SW 1271 (cell line): ENCODE measurements around the gene FOXP2.
"Not testable (repeated sequence)": the region's sequence is repeated elsewhere in the genome, so short reads cannot be mapped to it uniquely, and the experiment has no call there.

Experiments used
- DNase-seq, 2 experiments: peaks; one replicate each; lab custom pipeline; 2025; lab: John Stamatoyannopoulos, UW

The FOXP2 gene

DNA sequence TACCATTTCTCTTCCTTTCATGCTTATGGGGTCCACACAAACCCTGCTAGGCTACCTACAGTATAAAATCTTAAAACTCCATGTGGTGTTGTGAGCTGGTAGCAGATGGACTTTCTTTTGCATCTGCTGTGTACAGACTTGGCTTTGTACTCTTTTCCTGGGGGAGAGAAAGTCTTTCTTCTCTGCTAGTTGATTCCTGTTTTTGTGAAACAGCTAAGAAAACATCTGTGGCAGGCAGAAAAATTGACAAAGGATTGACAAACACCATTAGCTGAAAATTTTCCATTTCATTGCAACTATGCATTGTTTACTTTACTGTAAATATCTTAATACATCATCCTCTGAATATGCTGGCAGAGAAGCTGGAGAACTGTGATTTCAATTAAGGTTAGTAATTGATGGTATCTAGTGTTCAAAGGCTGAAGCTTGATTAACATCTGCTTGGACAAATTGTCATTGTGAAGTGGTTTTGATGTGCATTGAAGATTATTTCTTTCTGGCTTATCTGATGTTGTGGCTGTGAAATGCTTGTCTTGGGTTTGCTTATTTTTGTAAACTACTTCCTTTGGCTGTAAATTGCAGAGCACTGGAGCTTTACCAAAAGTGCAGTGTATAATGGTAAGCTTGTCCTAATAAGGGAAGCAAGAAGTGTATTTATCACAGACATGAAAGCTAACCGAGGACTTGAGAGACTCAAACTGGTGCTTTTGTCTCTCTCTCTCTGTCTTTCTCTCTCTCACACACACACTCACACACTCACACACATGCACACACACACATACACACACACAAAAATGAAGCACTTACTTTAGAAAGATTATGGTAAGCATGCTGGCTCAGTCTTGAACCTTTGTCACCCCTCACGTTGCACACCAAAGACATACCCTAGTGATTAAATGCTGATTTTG, at the start of gene FOXP2:
TSS of gene FOXP2 (plus strand) at position 660 of the 908 bp plus-strand sequence. CDS start 11,697 bp downstream, outside the sequence.
- no peak for DNase-seq

DNA sequence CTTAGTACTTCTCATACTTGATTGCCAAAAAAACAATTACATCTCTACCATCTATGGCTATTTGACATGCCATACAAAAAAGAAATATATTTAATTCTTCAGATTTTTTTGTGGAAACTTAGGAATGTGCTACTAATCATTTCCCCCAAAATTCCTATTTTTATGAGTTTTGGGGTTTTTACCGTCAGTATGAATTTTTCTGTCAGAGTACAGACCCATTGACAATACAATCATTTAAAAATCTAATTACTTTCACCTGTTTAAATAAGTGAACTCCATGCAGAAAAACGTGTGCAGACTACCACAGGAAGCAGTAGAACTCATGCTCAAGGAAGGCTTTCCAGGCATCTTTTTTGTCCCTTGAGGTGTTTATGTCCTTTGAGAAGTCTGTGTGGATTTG, 48.8 kb upstream of the FOXP2 start:
- no peak for DNase-seq

DNA sequence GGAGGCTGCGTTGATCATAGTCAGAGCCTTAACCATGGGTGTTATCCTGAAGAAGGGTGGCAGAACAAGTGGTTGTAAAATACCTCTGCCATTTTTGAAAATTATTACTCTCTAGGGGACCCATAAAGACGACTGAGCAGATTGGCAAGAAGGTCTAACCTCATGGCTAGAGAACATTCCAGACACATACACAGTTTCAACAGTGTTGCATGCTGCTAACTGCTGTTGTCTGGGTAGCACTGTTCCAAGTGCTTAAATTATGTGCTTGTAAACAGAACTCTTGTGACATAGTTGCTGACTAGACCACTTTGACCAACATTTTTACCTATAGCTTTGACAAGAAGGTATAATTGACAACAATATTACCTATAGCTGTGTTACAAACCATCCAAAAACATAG, 46.1 kb upstream of the FOXP2 start:
- no peak for DNase-seq

DNA sequence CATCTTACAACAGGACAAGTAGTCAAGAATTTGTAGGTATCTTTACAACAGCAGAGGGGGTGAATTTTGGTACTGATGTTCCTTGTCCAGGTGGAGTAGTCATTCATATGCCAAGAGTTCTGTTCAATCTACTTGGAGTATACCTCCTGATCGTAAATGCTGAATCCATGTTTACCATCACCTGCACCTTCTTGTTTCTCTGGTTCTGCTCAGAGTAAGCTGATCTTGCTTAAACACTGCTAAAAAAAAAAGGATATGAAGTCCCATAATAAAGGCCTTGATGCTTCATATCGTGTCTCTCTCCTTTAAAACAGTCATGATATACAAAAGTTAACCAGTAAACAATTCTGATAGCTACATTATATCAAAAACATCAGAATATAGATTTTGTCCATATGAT, 45.3 kb upstream of the FOXP2 start:
- DNase-seq, result no peak

DNA sequence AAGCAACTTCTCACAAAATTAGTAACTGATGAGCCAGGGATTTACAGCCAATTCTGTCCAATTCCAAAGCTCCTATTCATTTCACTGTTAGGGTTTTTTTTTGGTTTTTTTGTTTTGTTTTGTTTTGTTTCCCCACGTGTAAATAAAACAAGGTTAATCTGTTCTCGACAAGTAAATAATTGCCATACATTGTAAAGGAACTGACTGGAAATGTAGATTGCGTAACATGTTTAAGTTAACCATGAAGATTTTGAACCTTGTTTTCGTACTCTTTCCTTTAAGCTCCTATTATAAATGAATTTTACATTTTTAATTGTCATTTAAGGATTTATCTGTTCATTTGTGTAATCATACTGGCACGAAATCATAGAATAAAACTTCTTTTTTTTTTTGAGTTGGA, 42.0 kb upstream of the FOXP2 start:
- no peak for DNase-seq

DNA sequence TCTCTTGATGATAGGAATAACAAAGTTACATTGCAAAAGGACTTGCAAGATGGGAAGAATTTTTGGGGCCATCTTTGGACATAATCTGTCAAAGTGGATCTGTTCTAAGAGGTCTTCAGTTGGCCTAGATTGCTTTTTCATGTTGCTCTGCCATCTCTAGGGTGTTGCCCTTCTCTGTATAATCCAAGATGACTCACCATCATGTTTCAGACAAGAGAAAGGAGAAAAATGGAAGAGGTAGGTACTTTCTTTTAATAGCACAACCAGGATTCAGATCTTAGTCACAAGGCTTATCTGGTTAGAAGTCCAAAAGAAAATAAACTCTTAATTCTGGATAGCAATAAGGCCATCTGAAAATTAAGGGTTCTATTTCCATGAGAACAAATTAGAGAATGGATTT, 38.7 kb upstream of the FOXP2 start:
- DNase-seq, result no peak

DNA sequence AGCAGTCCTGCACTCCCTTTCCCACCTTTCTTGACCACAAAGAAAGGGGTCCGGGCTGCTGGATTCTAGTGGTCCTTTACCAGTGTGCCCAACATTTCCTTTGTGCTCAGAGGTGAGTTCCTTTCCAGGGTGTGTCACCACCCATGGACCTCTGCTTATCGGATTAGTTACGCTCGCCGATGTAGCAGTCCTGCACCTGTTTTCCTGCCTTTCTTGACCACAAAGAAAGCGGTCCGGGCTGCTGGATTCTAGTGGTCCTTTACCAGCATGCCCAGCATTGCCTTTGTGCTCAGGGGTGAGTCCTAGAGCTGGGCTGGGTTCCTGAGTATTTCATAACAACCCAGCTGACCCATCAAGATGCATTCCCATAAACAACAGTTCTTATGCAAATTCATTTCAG, 30.7 kb upstream of the FOXP2 start:
- DNase-seq, result not testable (repeated sequence)

DNA sequence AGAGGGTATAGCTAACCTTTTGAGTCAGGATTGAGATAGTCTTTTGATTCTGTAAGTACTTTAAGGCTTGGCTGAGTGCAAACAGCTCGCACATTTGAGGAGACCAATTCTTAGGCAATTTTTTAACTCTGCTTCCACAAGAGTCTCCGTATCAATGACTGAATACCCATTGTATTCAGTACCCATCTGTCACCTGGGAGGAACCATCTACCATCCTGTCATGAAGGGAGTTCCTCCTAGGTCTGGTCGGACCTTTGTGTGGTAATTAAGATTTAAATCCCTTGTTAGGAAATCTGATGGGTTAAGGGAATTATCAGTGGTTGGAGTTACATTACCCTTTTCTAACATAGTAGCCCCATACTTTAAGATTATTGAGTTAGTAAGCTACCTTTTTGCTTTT, 30.3 kb upstream of the FOXP2 start:
- not testable (repeated sequence) for DNase-seq

DNA sequence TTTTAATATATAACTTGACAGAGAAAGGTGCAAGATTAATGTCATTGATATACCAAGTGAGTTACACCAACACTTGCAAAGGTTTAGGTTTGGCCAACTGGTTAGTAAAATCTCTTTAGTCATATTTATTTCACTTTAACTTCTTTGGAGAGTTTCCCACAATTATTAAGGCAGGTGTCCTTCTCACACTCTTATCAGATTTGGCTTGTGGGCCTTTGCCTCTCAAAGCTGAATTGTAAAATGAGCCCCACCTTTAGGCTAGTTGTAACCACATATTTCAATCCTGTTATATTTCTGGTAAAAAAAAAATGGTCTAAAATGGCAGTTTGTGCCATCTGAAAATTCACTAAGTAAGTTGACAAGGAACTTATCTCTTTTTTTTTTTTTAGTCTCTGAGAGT, 26.6 kb upstream of the FOXP2 start:
- DNase-seq, result no peak

DNA sequence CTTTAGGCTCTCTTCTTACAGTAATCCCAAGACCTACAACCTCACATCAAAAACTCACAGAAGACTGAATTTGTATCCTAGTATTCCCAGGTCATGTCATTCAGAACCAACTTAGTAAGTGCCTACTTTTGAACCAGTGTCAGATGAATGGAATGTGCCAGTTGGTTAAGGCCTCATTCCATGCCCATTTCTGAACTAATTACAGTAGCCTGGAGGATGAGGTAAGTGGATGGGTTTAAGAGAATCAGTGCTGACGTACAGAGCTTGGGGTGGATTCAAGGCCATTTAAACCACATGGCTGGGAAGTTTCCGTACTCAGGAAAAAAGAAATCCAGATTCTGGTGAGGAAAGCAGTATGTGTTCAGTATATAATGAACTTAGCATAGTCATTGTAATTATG, 21.9 kb upstream of the FOXP2 start:
- DNase-seq, result no peak

DNA sequence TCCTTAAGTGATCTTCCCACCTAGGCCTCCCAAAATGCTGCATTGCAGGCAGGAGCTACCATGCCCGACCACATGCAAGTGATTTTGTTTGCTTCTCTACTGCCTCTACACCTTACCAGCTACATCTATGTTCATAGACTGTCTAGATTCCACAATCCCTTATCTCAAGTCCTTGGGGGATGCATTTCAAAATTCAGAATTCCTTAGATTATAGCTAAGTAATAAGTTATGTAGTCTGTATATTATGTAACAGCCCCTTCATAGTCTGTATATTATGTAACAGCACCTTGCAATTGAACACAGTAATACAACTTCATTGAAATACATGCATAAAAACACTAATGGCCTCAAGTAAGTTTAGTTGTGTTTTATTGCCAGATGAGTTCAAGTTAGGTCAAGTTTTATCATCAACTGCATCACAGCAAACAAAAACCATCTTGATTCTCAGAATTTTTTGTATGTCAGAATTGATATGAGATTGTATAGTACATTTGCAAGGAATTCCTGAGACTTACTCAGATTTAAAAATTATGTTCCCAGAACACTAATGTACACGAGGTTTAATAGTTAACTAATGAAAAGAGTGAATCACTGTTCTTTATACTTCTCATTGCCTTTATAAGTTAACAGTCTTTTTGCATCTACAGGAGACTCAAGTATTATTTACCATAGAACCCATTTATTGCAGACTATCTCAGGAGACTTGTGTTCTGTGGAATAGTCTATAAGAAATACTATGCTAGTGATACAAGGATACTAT, 11.6 kb upstream of the FOXP2 start:
- DNase-seq, result no peak

DNA sequence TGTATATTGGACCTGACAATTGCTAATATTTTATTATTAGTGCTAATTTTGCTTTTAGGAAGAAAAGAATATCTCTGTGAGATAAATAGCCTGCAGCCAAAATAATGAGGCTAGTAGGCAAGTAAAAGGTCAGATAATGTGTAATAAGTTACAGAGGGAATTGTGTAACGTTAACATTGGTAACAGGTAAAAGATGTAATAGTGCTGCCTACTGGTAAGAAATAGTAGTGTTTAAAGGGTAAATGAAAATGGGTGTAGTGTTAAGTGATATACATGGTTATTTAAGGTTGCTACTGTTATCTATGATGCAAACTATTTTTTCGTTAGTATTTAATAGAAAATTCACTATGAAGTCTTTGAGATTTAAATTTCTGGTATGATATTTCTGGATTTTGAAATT, 9.2 kb upstream of the FOXP2 start:
- DNase-seq, result peak in 1 of 2 experiments; percentile 36

DNA sequence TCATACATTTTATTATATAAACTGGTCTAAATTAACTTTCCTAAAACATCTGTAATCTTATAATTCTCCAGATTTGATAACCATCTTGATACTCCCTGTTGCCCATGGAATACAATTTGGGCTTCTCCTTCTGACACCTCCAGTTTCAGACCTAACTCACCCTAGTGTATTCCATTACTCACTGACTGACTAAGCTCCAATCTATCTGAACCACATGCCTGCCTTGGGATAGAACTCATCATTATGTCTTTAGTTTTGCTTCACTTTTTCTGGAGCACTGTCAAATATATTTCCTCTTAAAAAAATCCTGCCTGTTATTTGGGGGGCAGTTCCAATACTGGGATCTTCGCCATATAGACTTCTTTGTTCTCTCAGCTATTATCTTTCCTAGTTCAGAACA, 4.9 kb upstream of the FOXP2 start:
- no peak for DNase-seq

DNA sequence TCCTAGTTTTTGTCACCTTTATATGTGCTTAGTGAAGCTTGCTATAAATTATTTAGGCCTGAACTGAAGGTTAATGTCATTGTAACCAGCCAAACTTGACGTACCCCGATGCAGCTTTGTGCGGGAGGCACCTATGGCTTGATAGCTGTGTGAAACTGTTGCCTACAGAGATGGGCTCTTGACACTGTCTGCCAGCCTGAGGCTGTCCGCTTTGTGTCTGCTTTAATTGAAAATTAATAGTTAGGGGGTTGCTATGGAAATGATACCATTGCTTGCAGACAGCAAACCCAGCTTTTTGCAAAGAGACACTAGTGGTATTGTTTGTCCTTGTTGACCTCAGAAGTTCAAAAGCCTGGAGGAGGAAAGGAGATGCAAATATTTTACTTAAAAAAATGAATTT, 2.1 kb upstream of the FOXP2 start:
- no peak for DNase-seq

DNA sequence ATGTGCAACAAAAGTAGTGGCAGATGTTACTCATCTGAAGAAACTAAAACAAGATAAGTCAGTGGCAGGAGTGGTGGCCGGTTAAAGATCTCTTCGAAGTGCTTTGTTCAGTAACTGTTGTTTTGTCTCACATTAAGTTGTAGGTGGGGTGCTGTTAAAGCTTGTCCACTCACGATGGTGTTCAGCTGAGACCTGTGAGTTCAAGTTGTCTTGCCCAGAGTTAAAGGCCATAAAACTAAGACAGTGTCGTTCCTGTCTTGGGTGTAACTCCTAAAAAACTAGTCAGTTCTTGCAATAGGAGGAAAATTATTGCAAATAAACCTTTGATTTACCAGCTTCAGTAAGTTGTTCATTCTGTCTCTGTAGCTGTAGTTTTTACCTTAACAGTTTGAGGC, 857 bp upstream of the FOXP2 start:
- no peak for DNase-seq

DNA sequence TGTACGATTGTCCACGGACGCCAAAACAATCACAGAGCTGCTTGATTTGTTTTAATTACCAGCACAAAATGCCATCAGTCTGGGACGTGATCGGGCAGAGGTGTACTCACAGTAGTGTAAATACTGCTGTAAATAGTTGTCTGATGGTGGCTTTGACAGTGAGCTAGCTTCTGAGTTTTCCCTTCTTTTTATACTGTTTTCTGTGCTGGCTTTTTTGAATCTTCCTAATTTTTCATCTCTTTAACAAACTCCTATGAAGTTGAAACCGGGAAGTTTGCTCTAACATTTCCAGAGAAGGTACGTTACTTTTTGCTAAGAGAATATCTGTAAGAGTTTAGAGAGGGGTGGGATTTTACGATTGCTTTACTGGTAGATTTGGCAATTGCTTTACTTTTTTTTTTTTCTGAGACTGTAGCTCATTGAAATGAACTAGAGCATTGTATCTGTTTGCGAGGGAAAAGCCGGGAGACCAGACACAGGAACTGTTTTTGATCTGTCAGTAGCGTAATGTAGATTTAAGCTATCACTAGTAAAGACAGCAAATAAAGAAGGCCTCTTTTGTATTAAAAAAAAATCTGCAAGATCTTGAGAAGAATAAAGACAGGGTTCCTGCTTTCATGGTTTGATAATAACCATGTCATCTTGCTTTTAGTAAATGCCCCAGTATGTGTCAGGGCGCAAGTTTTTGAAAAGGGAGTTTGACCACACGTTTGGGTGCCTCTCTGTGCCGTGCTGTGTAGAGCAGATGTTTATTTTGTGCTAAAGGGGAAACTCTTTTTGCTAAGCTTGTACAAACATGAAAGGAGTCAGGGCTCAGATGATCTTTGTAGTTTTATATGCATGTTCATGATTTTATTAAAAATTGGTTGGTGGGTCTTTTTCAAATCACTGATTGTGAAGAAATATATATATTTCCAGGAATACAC, 712 bp downstream of the FOXP2 start:
- DNase-seq, result no peak

DNA sequence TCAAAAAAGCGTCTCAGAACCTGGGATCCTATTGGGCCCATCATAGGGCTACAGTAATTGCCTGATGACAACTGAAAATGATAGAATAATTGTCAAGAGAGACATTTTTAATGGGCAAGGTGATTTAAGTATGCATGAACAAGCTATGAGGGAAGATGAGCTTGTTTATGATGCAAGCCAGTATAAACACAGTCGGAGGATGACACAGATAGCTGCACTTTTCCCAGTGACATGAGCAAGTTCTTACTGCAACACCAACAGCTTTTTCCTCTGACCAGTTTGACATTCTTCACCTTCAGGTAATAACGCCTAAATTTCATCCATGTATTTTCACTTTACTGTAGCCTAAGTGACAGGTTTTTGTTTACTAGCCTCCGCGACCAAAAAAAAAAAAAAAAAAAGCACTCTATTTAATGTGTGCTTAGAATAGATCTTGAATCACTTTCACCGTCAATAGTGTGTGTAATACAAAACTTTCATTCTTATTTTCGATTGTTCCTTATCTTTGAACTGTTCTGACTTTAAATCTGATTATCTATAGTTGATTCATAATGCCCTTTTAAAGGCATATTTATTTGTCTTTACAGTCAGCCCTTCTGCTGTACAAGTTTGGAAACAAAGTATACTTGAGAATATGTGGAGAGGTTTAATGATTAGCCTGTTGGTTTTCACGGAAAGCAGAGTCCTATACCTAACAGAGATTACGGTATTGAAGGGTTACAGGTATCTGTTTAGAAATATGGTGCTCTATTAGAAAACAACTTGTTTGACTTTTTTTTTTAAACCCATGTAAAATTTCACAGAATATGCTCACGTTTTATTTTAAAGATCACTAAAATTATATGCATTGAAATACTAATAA, 1.7 kb downstream of the FOXP2 start:
- DNase-seq, result no peak

DNA sequence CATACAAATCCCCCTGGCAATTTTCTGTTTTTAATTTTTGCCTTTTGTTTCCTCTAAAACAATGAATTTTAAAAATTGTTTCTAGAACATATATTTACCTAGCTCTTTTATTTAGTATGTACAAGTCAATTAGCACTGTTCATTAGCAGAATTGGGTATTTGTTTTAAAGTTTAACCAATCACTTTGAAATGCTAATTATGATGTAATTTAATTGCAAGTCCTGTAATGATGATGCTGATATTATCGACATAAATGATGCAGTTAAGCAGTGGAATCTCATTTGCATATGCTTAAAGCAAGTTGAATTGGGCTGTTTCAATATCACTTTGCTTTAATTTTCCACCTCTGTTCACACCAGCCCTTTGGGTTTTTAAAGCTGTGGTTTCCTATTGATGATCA, 2.7 kb downstream of the FOXP2 start:
- DNase-seq, result no peak

DNA sequence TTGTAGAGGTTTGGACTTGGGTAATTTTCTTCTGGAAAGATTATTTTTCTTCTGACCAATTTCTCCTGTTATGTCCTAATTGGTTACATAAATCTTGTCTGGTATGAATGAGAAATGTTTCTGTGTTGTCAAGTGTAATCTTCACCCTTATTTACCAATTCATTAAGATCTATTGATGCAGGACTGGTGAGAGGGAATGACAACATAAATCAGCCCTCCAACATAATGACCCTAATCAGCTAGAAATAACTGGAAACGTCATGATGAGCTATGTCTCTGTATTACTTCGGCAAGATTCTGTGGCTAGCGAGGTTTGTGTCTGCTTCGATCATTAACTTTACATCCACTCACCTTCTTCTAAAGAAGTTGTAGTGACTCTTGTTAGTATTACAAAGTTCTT, 3.5 kb downstream of the FOXP2 start:
- no peak for DNase-seq

DNA sequence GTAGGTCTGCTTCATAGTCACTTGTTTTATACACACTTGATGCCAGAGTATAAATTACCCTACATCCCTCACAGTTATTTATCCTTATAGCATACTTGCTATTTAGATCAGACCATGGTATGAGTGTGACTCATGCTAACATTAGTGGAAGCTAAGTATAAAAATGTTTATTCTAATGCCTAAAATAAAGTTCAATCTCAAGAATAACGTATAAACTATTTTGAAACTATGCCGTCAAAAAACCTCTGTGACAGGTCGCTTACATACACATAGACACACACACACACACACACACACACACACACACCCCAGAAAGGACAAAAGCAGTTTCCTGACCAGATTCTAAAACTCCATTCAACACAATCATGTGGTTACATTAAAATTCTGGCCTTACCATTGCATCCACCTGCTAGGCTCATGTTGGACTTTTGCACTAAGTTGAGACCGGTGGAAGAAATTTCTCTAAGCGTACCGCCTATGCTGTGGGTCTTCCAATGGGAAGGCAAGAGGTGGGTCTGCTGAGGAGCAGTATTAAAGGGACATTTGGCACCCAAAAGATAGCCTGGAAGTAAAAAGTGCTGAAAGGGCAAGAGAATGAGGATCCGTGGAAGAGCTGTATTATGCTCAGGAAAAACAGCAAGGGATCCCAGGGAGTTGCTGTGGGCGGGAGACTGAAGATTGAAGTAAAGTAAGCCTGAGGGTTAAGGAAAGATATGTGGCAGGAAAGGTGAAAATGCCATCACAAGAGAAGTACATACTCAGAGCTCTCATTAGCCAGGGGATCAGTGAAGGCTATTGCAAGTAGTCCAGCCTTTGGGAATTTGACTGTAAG, 5.0 kb downstream of the FOXP2 start:
- DNase-seq, result no peak
